GM12878 (cell line): ENCODE results near the gene PACS1. TPM values are rescaled to one million over a fixed set of nuclear protein-coding genes. Genes with fewer than 3 reads are reported as not detected.
A peak's percentile ranks its signal among the peaks of the same experiment; 100 is the strongest.

Source experiments
- CREB1 ChIP-seq: IDR thresholded peaks from 2 replicates; pipeline ENCODE4 v1.6.1; 2012; ENCODE audit warnings: low read depth, mild to moderate bottlenecking, inconsistent platforms
- EED ChIP-seq: sonication (generic); IDR thresholded peaks from 2 replicates; pipeline ENCODE4 v1.6.1; 2016; ENCODE audit warnings: antibody characterized with exemption, low read depth
- EGR1 ChIP-seq, 2 experiments: IDR thresholded peaks; 1 replicate in 1 of 2; 2 replicates in 1 of 2; pipeline ENCODE4 v1.6.1; 2011 to 2012; ENCODE audit warnings: low read depth in 2 of 2, low read length in 2 of 2, borderline replicate concordance in 1 of 2, mild to moderate bottlenecking in 1 of 2, moderate library complexity in 1 of 2
- IKZF2 ChIP-seq, 2 experiments: fragments of 450-650 bp; IDR thresholded peaks; 2 replicates each; pipeline ENCODE4 v1.6.1; 2017; ENCODE audit warnings: mild to moderate bottlenecking in 2 of 2, moderate library complexity in 2 of 2
- LARP7 ChIP-seq: fragments of 450-650 bp; IDR thresholded peaks from 2 replicates; pipeline ENCODE4 v1.6.1; 2017; ENCODE audit warnings: mild to moderate bottlenecking
- MEF2B ChIP-seq: fragments of 450-650 bp; IDR thresholded peaks from 2 replicates; pipeline ENCODE4 v1.6.1; 2018; ENCODE audit warnings: mild to moderate bottlenecking, moderate library complexity; ENCODE audit not compliant: partially characterized antibody, poor library complexity, severe bottlenecking
- NBN ChIP-seq: fragments of 450-650 bp; IDR thresholded peaks from 2 replicates; pipeline ENCODE4 v1.6.1; 2016
- POU2F2 ChIP-seq: IDR thresholded peaks from 3 replicates; pipeline ENCODE4 v1.6.1; 2011; ENCODE audit warnings: low read depth, mild to moderate bottlenecking, low read length, borderline replicate concordance
- SIN3A ChIP-seq: IDR thresholded peaks from 2 replicates; pipeline ENCODE4 v1.6.1; 2012; ENCODE audit warnings: low read depth, low read length, improper control_type of control experiment
- SMAD5 ChIP-seq: IDR thresholded peaks from 2 replicates; pipeline ENCODE4 v1.6.1; 2016; ENCODE audit warnings: antibody characterized with exemption, low read depth
- TCF7 ChIP-seq: IDR thresholded peaks from 2 replicates; pipeline ENCODE4 v1.6.1; 2014; ENCODE audit warnings: antibody characterized with exemption, borderline replicate concordance
- YY1 ChIP-seq: IDR thresholded peaks from 2 replicates; pipeline ENCODE4 v1.6.1; 2011; ENCODE audit warnings: low read depth, mild to moderate bottlenecking, low read length
- ZNF207 ChIP-seq: fragments of 450-650 bp; IDR thresholded peaks from 2 replicates; pipeline ENCODE4 v1.6.1; 2014; ENCODE audit warnings: antibody characterized with exemption, mild to moderate bottlenecking, borderline replicate concordance
- polyA plus RNA-seq, 11 experiments: library from polyadenylated mRNA; depleted of rRNA in 4 of 11; unstranded in 6 of 11; stranded (reverse) in 5 of 11; fragments of >200 nt; fragmentation: Nextera tagmentation in 4 of 11; fragmentation: Illumina TruSeq in 1 of 11; extraction: Ambion mirVana in 4 of 11; extraction: Trizol in 1 of 11; gene quantifications; 1 replicate in 1 of 11; 2 replicates in 10 of 11; pipeline versions ENCODE4 v1.2.1 to v1.2.3, GENCODE V29; 2011 to 2016; ENCODE audit warnings: inconsistent platforms in 2 of 11, missing spikeins in 2 of 11, low read depth in 1 of 11
- total RNA-seq, 4 experiments: library from RNA; depleted of rRNA in 3 of 4; stranded (reverse); fragments of >200 nt in 3 of 4; fragmentation: Illumina TruSeq in 1 of 4; extraction: Trizol in 1 of 4; gene quantifications; 2 replicates each; pipeline versions ENCODE4 v1.2.1 to v1.2.3, GENCODE V29; 2013 to 2021
- TF ChIP-seq, protein P1 (sequence below): fragments of 450-650 bp; IDR thresholded peaks from 2 replicates; pipeline ENCODE4 v1.6.1; 2018; ENCODE audit warnings: mild to moderate bottlenecking, low read depth, moderate library complexity; ENCODE audit not compliant: partially characterized antibody
- TF ChIP-seq, protein P2 (sequence below): IDR thresholded peaks from 2 replicates; pipeline ENCODE4 v1.6.1; 2012; ENCODE audit warnings: low read depth, low read length, improper control_type of control experiment
- TF ChIP-seq, protein P3 (sequence below): fragments of 450-650 bp; IDR thresholded peaks from 2 replicates; pipeline ENCODE4 v1.6.1; 2016; ENCODE audit warnings: mild to moderate bottlenecking

Gene PACS1
- total and polyA plus RNA-seq, 10 of the 15 experiments (the other 5 are each of a cell fraction or from before 2014, with no cell fraction given), result 1.1 to 74.3 (median 17.9) TPM

DNA sequence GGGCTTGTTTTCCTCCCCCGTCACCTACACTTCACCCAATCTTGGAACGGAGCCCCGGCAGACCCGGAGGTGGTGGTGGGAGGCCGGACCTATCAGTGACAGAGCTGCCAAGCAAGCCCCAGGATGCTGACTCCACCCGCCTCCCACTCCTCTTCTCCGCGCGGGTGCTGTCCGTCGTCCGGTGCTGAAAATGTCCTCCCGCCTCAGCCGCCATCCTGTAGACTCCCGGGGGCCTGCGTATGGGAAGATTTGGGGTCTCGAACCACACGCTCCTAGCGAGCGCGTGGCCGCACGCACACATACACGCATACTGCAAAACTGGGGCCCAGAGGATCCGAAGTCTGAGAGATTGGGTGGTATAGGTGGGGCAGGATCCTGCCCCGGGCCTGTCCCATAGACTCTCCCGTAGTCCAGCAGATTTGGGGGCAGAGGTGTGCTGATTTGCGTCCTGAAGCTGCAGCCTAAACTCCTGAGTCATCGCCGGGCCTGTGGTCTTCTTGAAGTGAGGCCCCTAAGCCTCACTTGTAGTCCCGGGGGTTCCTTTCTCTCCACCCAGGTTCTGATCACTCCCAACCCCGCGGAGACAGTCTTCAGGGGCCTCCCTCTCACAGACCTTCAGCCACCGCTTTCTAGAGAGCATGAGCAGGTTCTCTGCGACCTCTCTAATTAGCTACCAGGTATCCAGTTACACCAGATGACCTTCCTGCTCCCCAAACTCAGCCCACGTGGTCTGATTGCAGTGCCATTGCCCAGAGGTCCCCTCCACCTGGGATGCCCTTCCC is 219.7 kb downstream of the PACS1 start (continued):
- TF ChIP-seq, protein P1, sequence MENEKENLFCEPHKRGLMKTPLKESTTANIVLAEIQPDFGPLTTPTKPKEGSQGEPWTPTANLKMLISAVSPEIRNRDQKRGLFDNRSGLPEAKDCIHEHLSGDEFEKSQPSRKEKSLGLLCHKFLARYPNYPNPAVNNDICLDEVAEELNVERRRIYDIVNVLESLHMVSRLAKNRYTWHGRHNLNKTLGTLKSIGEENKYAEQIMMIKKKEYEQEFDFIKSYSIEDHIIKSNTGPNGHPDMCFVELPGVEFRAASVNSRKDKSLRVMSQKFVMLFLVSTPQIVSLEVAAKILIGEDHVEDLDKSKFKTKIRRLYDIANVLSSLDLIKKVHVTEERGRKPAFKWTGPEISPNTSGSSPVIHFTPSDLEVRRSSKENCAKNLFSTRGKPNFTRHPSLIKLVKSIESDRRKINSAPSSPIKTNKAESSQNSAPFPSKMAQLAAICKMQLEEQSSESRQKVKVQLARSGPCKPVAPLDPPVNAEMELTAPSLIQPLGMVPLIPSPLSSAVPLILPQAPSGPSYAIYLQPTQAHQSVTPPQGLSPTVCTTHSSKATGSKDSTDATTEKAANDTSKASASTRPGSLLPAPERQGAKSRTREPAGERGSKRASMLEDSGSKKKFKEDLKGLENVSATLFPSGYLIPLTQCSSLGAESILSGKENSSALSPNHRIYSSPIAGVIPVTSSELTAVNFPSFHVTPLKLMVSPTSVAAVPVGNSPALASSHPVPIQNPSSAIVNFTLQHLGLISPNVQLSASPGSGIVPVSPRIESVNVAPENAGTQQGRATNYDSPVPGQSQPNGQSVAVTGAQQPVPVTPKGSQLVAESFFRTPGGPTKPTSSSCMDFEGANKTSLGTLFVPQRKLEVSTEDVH, result peak; percentile 51
- TF ChIP-seq IKZF2 (IDR thresholded peaks at IDR 0.05) (peak; percentile 12 to 55), EGR1 (IDR thresholded peaks at IDR 0.05; ENCODE audit: borderline replicate concordance in 1 of 2, low read depth in 2 of 2, low read length in 2 of 2) (peak in 1 of 2 experiments; percentile 41; a peak in 1 of 3 replicates), POU2F2 (no peak), YY1 (peak; percentile 42; the same call in 1 of the 2 replicates), NBN (peak; percentile 88; the same call in 1 of the 2 replicates), SMAD5 (no peak), ZNF207 (peak; percentile 78; the same call in 1 of the 2 replicates), SIN3A (peak; percentile 95), EED (peak; percentile 53; the same call in 1 of the 2 replicates), MEF2B (peak; percentile 12), TCF7 (no peak), CREB1 (peak; percentile 1; the same call in 1 of the 2 replicates), LARP7 (peak; percentile 67; the same call in 1 of the 2 replicates)
- TF ChIP-seq, protein P2, sequence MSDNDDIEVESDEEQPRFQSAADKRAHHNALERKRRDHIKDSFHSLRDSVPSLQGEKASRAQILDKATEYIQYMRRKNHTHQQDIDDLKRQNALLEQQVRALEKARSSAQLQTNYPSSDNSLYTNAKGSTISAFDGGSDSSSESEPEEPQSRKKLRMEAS, result peak; percentile 43; the same call in 1 of the 2 replicates
- TF ChIP-seq, protein P3, sequence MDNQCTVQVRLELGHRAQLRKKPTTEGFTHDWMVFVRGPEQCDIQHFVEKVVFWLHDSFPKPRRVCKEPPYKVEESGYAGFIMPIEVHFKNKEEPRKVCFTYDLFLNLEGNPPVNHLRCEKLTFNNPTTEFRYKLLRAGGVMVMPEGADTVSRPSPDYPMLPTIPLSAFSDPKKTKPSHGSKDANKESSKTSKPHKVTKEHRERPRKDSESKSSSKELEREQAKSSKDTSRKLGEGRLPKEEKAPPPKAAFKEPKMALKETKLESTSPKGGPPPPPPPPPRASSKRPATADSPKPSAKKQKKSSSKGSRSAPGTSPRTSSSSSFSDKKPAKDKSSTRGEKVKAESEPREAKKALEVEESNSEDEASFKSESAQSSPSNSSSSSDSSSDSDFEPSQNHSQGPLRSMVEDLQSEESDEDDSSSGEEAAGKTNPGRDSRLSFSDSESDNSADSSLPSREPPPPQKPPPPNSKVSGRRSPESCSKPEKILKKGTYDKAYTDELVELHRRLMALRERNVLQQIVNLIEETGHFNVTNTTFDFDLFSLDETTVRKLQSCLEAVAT, result peak; percentile 10; the same call in 1 of the 2 replicates
